ENCODE data around the gene GPAT3. TPM values are rescaled to one million over a fixed set of nuclear protein-coding genes. Genes with fewer than 3 reads are reported as not detected.

The GPAT3 gene
- total RNA-seq, 1 experiment from 2014 or later = 15.1 TPM

GRCh38 chr4:83651846-83652245, 115.9 kb downstream of the GPAT3 start:
- no TSS peak for BruUV-seq (replicated peaks)
- no peak overlapping the region for H3K27ac ChIP-seq (ENCODE audit: low read length)
- in situ Hi-C loops (cut with HindIII; ENCODE audit: low pct_unique_long_range_greater_than_20kb, low sequenced_read_pairs) (no loop called here), intact Hi-C loops (cut with micrococcal nuclease; ENCODE audit: unreplicated experiment) (no loop called here)
- H3K27me3 ChIP-seq (ENCODE audit: control insufficient read depth, insufficient read depth, low read length) = no peaks in the 10 kb centered on the region
- DNase-seq (ENCODE audit: low read depth, low spot score) (no peak), ATAC-seq (no peak)
- no peaks in the 10 kb centered on the region for H3K4me1 ChIP-seq (ENCODE audit: control insufficient read depth, insufficient read depth, low read length)
- no peaks in the 10 kb centered on the region for H3K36me3 ChIP-seq (ENCODE audit: control insufficient read depth, insufficient read depth, low read length)
- ChIA-PET CTCF (no interaction called here), POLR2A (no interaction called here)
- TF ChIP-seq SIN3A (IDR thresholded peaks at IDR 0.05; ENCODE audit: borderline replicate concordance, insufficient read depth, low read depth, low read length) = no peak
- TF ChIP-seq, protein P1, sequence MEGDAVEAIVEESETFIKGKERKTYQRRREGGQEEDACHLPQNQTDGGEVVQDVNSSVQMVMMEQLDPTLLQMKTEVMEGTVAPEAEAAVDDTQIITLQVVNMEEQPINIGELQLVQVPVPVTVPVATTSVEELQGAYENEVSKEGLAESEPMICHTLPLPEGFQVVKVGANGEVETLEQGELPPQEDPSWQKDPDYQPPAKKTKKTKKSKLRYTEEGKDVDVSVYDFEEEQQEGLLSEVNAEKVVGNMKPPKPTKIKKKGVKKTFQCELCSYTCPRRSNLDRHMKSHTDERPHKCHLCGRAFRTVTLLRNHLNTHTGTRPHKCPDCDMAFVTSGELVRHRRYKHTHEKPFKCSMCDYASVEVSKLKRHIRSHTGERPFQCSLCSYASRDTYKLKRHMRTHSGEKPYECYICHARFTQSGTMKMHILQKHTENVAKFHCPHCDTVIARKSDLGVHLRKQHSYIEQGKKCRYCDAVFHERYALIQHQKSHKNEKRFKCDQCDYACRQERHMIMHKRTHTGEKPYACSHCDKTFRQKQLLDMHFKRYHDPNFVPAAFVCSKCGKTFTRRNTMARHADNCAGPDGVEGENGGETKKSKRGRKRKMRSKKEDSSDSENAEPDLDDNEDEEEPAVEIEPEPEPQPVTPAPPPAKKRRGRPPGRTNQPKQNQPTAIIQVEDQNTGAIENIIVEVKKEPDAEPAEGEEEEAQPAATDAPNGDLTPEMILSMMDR (IDR thresholded peaks at IDR 0.05) = no peak
- TF ChIP-seq TCF7L2 (IDR thresholded peaks at IDR 0.05; ENCODE audit: low read depth, low read length) = no peak
- no peak for TF ChIP-seq POLR2AphosphoS5 (IDR thresholded peaks at IDR 0.05; ENCODE audit: low read depth, low read length)
- TF ChIP-seq, protein P2, sequence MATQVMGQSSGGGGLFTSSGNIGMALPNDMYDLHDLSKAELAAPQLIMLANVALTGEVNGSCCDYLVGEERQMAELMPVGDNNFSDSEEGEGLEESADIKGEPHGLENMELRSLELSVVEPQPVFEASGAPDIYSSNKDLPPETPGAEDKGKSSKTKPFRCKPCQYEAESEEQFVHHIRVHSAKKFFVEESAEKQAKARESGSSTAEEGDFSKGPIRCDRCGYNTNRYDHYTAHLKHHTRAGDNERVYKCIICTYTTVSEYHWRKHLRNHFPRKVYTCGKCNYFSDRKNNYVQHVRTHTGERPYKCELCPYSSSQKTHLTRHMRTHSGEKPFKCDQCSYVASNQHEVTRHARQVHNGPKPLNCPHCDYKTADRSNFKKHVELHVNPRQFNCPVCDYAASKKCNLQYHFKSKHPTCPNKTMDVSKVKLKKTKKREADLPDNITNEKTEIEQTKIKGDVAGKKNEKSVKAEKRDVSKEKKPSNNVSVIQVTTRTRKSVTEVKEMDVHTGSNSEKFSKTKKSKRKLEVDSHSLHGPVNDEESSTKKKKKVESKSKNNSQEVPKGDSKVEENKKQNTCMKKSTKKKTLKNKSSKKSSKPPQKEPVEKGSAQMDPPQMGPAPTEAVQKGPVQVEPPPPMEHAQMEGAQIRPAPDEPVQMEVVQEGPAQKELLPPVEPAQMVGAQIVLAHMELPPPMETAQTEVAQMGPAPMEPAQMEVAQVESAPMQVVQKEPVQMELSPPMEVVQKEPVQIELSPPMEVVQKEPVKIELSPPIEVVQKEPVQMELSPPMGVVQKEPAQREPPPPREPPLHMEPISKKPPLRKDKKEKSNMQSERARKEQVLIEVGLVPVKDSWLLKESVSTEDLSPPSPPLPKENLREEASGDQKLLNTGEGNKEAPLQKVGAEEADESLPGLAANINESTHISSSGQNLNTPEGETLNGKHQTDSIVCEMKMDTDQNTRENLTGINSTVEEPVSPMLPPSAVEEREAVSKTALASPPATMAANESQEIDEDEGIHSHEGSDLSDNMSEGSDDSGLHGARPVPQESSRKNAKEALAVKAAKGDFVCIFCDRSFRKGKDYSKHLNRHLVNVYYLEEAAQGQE (IDR thresholded peaks at IDR 0.05; ENCODE audit: insufficient read depth in 1 of 2, low read depth in 2 of 2, low read length in 1 of 2) = no peak
- no peak overlapping the region for H3K4me3 ChIP-seq (ENCODE audit: low read depth in 2 of 2, low read length in 2 of 2)
- H3K9me3 ChIP-seq (ENCODE audit: control insufficient read depth, insufficient read depth, low read depth, low read length) = no peaks in the 10 kb centered on the region

Other genes with a start within 250 kb of the GPAT3 start
- gene HPSE, start 201.3 kb upstream of the GPAT3 start, total RNA-seq (2021; ENCODE audit: unreplicated experiment) = 2.6 TPM
- 9.3 TPM for gene HELQ, start 80.3 kb upstream of the GPAT3 start, total RNA-seq (2021; ENCODE audit: unreplicated experiment)
- 50.8 TPM for gene MRPS18C, start 80.0 kb upstream of the GPAT3 start, total RNA-seq (2021; ENCODE audit: unreplicated experiment)
- 8.3 TPM for gene ABRAXAS1, start 51.0 kb upstream of the GPAT3 start, total RNA-seq (2021; ENCODE audit: unreplicated experiment)

Data from Panc1 (cell line).